GM20000 (cell line): ENCODE measurements around the gene PIK3AP1.

Experiments used
- DNase-seq: peaks from one replicate; pipeline ENCODE4 v3.0.0; 2012; ENCODE audit warnings: low spot score
- CTCF ChIP-seq: IDR thresholded peaks from 2 replicates; pipeline ENCODE4 v1.5.1; 2012; ENCODE audit warnings: mild to moderate bottlenecking, control low read depth; ENCODE audit errors: extremely low read depth, missing control alignments

The PIK3AP1 gene

GRCh38 chr10:96678725-96679124, 41.6 kb downstream of the PIK3AP1 start:
- no peak for DNase-seq
- no peak for TF ChIP-seq CTCF

GRCh38 chr10:96676272-96677112, 43.8 kb downstream of the PIK3AP1 start:
- DNase-seq: no peak
- TF ChIP-seq CTCF: no peak

GRCh38 chr10:96675846-96676245, 44.5 kb downstream of the PIK3AP1 start:
- DNase-seq: no peak

GRCh38 chr10:96673318-96674099, 46.8 kb downstream of the PIK3AP1 start:
- TF ChIP-seq CTCF: no peak
- DNase-seq: peak; percentile 36

More at GRCh38 chr10:96675846-96676245, 44.5 kb downstream of the PIK3AP1 start:
- TF ChIP-seq CTCF: no peak

- TF ChIP-seq CTCF: no peak
- no peak for DNase-seq
Observed at GRCh38 chr10:96672481-96673175, 47.7 kb downstream of the PIK3AP1 start.

- TF ChIP-seq CTCF: no peak
- DNase-seq: no peak
Observed at GRCh38 chr10:96671211-96671890, 49.0 kb downstream of the PIK3AP1 start.
